Right atrium auricular region (tissue), 2 donors: ENCODE data around the gene BICD1. TPM values are rescaled to one million over a fixed set of nuclear protein-coding genes. Genes with fewer than 3 reads are reported as not detected.
"Not testable (repeated sequence)": the region's sequence is repeated elsewhere in the genome, so short reads cannot be mapped to it uniquely, and the experiment has no call there.

Experiments used
- DNase-seq: peaks from one replicate; pipeline ENCODE4 v3.0.0-alpha.2; 2019; ENCODE audit warnings: low spot score
- H3K27ac ChIP-seq, 2 donors: fragments of 200-600 bp; sonication (generic); 1 replicate in 1 of 2; 2 replicates in 1 of 2; pipeline ENCODE4 v1.5.1; 2016 to 2019
- H3K27me3 ChIP-seq, 2 donors: fragments of 200-600 bp; sonication (generic); one replicate each; pipeline versions ENCODE4 v1.5.1 to v1.6.0; 2017 to 2019
- H3K36me3 ChIP-seq: fragments of 200-600 bp; sonication (generic); one replicate; pipeline ENCODE4 v1.5.1; 2016
- H3K4me1 ChIP-seq, 2 donors: fragments of 200-600 bp; sonication (generic); one replicate each; pipeline versions ENCODE4 v1.5.1 to v1.6.0; 2017 to 2019
- H3K4me3 ChIP-seq, 2 donors: fragments of 200-600 bp; sonication (generic); 1 replicate in 1 of 2; 2 replicates in 1 of 2; pipeline ENCODE4 v1.5.1; 2017 to 2019; ENCODE audit warnings: mild to moderate bottlenecking in 1 of 2, moderate library complexity in 1 of 2
- H3K9me3 ChIP-seq, 2 donors: fragments of 200-600 bp; sonication (generic); one replicate each; pipeline ENCODE4 v1.5.1; 2019
- total RNA-seq, 2 donors: library from RNA; depleted of rRNA; stranded (reverse); fragments of >200 nt; gene quantifications; one replicate each; pipeline ENCODE4 v1.1.0, GENCODE V29; 2016
- TF ChIP-seq, protein P1 (sequence below), 2 donors: fragments of 200-600 bp; sonication (generic); IDR thresholded peaks; one replicate each; pipeline ENCODE4 v1.5.1; 2019; ENCODE audit warnings: antibody characterized with exemption in 2 of 2

BICD1 gene
- total RNA-seq, 2 donors from 2014 or later, result 3.3 to 6.6 TPM

- H3K36me3 ChIP-seq, result no peaks in the 10 kb centered on the region
- no peaks in the 10 kb centered on the region for H3K4me1 ChIP-seq
- no peaks in the 10 kb centered on the region for H3K9me3 ChIP-seq
- no peak overlapping the region for H3K27ac ChIP-seq
- TF ChIP-seq, protein P1, sequence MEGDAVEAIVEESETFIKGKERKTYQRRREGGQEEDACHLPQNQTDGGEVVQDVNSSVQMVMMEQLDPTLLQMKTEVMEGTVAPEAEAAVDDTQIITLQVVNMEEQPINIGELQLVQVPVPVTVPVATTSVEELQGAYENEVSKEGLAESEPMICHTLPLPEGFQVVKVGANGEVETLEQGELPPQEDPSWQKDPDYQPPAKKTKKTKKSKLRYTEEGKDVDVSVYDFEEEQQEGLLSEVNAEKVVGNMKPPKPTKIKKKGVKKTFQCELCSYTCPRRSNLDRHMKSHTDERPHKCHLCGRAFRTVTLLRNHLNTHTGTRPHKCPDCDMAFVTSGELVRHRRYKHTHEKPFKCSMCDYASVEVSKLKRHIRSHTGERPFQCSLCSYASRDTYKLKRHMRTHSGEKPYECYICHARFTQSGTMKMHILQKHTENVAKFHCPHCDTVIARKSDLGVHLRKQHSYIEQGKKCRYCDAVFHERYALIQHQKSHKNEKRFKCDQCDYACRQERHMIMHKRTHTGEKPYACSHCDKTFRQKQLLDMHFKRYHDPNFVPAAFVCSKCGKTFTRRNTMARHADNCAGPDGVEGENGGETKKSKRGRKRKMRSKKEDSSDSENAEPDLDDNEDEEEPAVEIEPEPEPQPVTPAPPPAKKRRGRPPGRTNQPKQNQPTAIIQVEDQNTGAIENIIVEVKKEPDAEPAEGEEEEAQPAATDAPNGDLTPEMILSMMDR (IDR thresholded peaks at IDR 0.05), result no peak
- no peak for DNase-seq
- H3K27me3 ChIP-seq, result no peaks in the 10 kb centered on the region
- no peak overlapping the region for H3K4me3 ChIP-seq
Measured at GRCh38 chr12:32089586-32089985, 17.1 kb upstream of the BICD1 start.

DNA sequence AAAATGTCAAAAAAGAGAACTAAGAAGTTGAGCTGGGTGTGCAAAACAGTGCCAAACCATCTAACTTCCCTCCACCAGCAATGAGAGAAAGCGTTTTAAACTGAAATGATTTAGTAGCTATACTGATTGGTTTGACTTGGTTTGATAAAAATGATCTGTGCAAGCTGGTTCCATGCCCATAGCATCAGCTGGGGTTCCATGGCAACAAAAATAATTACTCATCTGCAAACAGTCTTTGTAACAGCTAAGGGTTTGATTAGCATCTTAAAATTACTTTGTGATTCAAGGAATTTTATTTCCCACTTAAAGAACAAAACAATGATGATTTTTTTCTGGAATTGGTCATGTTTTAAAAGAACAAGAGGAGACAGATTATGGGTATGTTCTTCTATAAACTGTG is 15.0 kb upstream of the BICD1 start:
- H3K27me3 ChIP-seq, result no peaks in the 10 kb centered on the region
- H3K9me3 ChIP-seq, result no peaks in the 10 kb centered on the region
- H3K36me3 ChIP-seq, result no peaks in the 10 kb centered on the region
- DNase-seq, result no peak
- H3K4me3 ChIP-seq, result no peak overlapping the region
- H3K4me1 ChIP-seq, result no peaks in the 10 kb centered on the region
- TF ChIP-seq, protein P1 (IDR thresholded peaks at IDR 0.05), result no peak
- H3K27ac ChIP-seq, result no peak overlapping the region

- Histone ChIP-seq H3K27me3 (no peaks in the 10 kb centered on the region), H3K9me3 (no peaks in the 10 kb centered on the region), H3K4me3 (no peak overlapping the region), H3K27ac (no peak overlapping the region), H3K4me1 (no peaks in the 10 kb centered on the region), H3K36me3 (no peaks in the 10 kb centered on the region)
- TF ChIP-seq, protein P1 (IDR thresholded peaks at IDR 0.05), result no peak
- no peak for DNase-seq
Measured at GRCh38 chr12:32098112-32098511, 8.5 kb upstream of the BICD1 start.

GRCh38 chr12:32099275-32099674 is 7.4 kb upstream of the BICD1 start:
- not testable (repeated sequence) for H3K27me3 ChIP-seq, H3K36me3 ChIP-seq, H3K4me1 ChIP-seq, H3K27ac ChIP-seq, H3K4me3 ChIP-seq, DNase-seq, H3K9me3 ChIP-seq

GRCh38 chr12:32100361-32100760 is 6.3 kb upstream of the BICD1 start:
- Histone ChIP-seq H3K36me3 (no peaks in the 10 kb centered on the region), H3K27me3 (no peaks in the 10 kb centered on the region), H3K9me3 (no peaks in the 10 kb centered on the region), H3K27ac (no peak overlapping the region), H3K4me1 (no peaks in the 10 kb centered on the region), H3K4me3 (no peak overlapping the region)
- TF ChIP-seq, protein P1 (IDR thresholded peaks at IDR 0.05), result no peak
- DNase-seq, result no peak

DNA sequence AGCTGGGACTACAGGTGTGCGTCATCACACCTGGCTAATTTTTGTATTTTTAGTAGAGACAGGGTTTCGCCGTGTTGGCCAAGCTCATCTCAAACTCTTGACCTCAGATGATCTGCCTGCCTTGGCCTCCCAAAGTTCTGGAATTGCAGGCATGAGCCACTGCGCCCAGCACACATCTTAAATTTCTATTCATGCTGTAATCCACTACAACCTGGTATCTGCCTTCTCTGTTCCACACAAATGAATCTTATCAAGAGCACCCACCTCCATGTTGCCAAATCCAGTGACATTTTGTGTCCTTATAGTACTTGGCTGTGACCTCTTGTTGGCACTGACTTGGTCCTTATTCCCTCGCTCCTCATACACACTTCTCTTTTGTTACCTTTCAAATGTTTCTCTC is 5.8 kb upstream of the BICD1 start:
- TF ChIP-seq, protein P1 (IDR thresholded peaks at IDR 0.05), result no peak
- no peak for DNase-seq
- Histone ChIP-seq H3K27me3 (no peaks in the 10 kb centered on the region), H3K36me3 (no peaks in the 10 kb centered on the region), H3K4me3 (no peak overlapping the region), H3K27ac (no peak overlapping the region), H3K9me3 (no peaks in the 10 kb centered on the region), H3K4me1 (peaks cover 0 to under 1% of the 10 kb centered on the region in 2 donors)
